Measurements from ENCODE around the gene OR1A1. TPM values are rescaled to one million over a fixed set of nuclear protein-coding genes. Genes with fewer than 3 reads are reported as not detected.
"Not testable (repeated sequence)": the region's sequence is repeated elsewhere in the genome, so short reads cannot be mapped to it uniquely, and the experiment has no call there.

Gene OR1A1, protein sequence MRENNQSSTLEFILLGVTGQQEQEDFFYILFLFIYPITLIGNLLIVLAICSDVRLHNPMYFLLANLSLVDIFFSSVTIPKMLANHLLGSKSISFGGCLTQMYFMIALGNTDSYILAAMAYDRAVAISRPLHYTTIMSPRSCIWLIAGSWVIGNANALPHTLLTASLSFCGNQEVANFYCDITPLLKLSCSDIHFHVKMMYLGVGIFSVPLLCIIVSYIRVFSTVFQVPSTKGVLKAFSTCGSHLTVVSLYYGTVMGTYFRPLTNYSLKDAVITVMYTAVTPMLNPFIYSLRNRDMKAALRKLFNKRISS
- not detected in 2 replicates for total RNA-seq

DNA sequence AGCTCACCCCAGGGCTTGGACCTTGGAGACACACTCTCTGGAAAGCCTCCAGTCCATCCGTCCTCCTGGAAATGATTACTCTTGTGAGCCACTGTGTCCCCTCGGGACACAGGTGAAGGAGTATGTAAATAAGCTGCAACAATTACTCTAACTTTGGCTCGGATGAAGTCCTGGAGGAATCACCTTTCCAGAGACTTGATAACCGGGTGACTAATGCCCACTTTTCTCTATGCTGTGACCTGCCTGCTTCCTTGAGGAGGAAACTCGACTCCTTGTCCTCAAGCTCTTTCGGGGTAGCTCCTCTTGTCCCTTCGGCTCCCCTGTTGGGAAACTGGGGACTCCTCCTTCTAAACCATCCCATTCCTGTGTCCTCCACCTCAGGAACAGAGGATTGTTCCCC, at the start of gene OR1A1:
Gene OR1A1 (plus strand): TSS at position 301 of the 400 bp plus-strand sequence. CDS start 7,954 bp downstream, outside the sequence.
- no peak for DNase-seq (ENCODE audit: low read depth)
- H3K4me3 ChIP-seq (ENCODE audit: low read depth, low read length), result no peak within 1 kb of the TSS
- TF ChIP-seq, protein P1, sequence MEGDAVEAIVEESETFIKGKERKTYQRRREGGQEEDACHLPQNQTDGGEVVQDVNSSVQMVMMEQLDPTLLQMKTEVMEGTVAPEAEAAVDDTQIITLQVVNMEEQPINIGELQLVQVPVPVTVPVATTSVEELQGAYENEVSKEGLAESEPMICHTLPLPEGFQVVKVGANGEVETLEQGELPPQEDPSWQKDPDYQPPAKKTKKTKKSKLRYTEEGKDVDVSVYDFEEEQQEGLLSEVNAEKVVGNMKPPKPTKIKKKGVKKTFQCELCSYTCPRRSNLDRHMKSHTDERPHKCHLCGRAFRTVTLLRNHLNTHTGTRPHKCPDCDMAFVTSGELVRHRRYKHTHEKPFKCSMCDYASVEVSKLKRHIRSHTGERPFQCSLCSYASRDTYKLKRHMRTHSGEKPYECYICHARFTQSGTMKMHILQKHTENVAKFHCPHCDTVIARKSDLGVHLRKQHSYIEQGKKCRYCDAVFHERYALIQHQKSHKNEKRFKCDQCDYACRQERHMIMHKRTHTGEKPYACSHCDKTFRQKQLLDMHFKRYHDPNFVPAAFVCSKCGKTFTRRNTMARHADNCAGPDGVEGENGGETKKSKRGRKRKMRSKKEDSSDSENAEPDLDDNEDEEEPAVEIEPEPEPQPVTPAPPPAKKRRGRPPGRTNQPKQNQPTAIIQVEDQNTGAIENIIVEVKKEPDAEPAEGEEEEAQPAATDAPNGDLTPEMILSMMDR (conservative IDR thresholded peaks at IDR 0.05; ENCODE audit: low read depth, low read length), result no peak

DNA sequence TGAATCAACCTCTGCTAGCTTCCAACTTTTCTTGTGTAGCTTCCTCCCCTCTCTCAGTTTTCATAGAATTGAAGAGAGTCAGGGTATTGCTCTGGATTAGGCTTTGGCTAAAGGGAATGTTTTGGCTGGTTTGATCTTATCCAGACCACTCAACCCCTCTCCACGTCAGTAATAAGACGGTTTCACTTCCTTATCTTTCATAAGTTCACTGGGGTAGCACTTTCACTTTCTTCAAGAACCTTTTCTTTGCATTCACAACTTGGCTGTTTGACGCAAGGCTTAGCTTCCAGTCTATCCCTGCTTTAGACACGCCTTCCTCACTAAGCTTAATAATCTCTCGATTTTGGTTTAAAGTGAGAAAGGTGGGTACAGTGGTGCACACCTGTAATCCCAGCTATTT, 39.9 kb upstream of the OR1A1 start:
- TF ChIP-seq, protein P1 (conservative IDR thresholded peaks at IDR 0.05; ENCODE audit: low read depth, low read length), result no peak
- no peak overlapping the region for H3K4me3 ChIP-seq (ENCODE audit: low read depth, low read length)
- no peak for DNase-seq (ENCODE audit: low read depth)

DNA sequence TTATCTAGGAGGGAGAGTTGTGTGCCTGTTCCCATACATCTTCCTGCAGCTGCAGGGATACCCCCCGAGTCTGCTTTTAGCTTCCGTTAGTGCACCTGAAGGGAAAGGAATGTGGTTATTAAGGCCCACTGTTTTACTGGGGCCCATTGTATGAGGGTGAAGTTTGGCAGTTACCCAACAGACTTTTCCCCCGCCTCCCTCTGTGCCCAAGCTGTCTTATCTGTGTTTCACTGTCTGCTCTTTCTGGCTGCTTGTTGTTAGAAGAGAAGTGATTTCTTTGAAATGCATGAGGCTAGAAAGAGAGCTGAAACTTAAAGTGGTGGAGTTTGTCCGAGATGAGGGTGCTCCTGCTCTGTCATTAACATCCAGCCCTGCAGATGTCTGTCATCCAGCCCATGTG, 17.5 kb upstream of the OR1A1 start:
- DNase-seq (ENCODE audit: low read depth), result no peak
- no peak overlapping the region for H3K4me3 ChIP-seq (ENCODE audit: low read depth, low read length)
- TF ChIP-seq, protein P1 (conservative IDR thresholded peaks at IDR 0.05; ENCODE audit: low read depth, low read length), result no peak

DNA sequence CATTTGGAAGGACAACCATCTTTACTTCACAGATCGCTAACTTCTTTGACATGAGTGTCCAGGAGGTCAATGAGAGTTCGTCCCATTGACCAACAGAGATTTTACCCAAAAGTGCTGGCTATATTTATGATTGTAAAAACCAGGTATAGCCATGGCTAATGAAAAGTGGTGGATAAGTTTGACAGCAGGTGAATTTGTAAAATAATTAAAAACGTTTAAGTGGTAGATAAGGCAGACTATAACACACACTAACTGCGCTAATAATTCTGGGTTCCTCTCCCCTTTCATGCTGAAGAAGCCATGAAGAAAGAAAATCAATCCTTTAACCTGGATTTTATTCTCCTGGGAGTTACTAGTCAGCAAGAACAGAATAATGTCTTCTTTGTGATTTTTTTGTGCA, 10.2 kb upstream of the OR1A1 start, which contains the start of gene OR1A2:
Gene OR1A2 (plus strand): TSS at position 301 of the 400 bp plus-strand sequence. CDS start 0 bp downstream, at position 301.
- H3K4me3 ChIP-seq (ENCODE audit: low read depth, low read length), result no peak within 1 kb of the TSS
- TF ChIP-seq, protein P1 (conservative IDR thresholded peaks at IDR 0.05; ENCODE audit: low read depth, low read length), result no peak
- no peak for DNase-seq (ENCODE audit: low read depth)

DNA sequence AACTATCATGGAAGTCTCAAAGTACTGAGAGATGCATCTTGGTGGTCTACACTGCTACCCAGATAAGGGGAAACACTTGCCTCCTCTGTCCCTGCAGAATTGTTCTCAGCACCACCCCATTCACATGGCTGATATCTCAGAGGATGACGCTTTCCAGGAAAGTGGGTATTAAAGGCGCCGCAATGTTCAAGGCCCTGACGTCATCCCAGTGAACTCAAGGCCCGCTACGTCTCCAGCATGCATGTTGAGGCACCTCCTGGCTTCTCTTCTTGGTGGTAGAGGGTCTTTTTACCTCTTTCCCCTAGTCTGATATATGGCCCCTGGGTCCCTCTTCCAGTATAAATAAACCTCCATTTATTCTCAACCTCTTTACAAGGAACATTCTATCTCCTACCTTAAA, 1.0 kb downstream of the OR1A1 start:
- TF ChIP-seq, protein P1 (conservative IDR thresholded peaks at IDR 0.05; ENCODE audit: low read depth, low read length), result no peak
- DNase-seq (ENCODE audit: low read depth), result no peak
- no peak overlapping the region for H3K4me3 ChIP-seq (ENCODE audit: low read depth, low read length)

DNA sequence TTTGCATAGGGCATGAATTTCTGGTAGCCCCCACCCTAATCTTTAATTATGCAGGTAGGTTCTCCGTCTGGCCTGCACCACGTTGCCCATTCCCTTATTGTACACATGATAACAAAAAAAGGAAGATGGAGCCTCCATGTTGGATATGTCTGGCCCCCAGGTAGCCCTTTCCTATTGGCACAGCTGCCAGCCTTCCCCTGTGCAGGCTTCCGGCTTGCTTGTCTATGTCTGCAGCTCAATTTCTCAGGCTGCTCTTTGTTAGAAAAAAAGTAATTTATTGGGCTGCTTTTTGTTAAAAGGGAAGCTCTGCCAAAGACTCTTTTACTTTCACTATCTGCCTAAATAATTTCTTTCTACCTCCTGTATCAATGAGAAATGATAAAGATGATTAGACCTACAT, 5.5 kb downstream of the OR1A1 start:
- no peak for DNase-seq (ENCODE audit: low read depth)
- TF ChIP-seq, protein P1 (conservative IDR thresholded peaks at IDR 0.05; ENCODE audit: low read depth, low read length), result no peak
- no peak overlapping the region for H3K4me3 ChIP-seq (ENCODE audit: low read depth, low read length)

DNA sequence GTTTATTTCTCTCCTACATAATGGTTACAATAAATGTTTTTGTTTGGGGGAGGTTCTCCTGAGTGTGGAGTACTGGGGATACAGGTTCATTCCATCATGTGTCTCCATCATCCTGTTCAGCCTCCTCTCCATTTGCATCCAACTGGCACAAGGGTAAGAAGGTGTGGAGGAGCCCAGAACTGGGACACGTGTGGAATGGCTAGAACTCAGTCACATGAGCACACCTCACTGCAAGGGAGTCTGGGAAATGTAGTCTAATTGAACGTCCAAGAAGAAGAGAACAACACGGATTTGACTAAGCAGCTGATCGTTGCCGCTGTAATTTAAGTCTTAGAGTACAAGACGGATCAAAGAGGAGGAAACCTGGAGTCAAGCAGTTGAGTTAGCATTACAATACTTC, 6.1 kb downstream of the OR1A1 start:
- no peak overlapping the region for H3K4me3 ChIP-seq (ENCODE audit: low read depth, low read length)
- no peak for DNase-seq (ENCODE audit: low read depth)
- TF ChIP-seq, protein P1 (conservative IDR thresholded peaks at IDR 0.05; ENCODE audit: low read depth, low read length), result no peak

DNA sequence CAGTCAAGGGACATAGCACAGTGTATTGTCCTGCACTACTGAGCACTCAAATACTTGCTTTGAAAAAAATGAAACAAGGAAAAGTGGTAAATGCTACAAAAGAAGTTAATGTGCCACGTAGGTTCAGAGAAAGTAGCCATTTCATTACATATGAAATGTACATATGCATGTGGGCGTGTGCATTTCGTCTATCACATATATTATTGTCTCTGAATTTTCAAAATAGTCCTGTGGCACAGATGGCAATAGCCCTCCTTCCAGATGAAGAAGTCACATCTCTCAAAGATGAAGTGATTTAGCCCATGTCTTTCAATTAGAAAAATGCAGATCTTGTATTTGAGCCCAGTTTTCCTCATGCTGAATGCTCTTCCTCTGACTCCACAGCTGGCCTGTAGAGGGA, 12.5 kb downstream of the OR1A1 start:
- not testable (repeated sequence) for H3K4me3 ChIP-seq (ENCODE audit: low read depth, low read length); DNase-seq (ENCODE audit: low read depth)
